GM18505 (cell line): ENCODE measurements around the gene DNAJC15.
A peak's percentile ranks its signal among the peaks of the same experiment; 100 is the strongest.
"Not testable (repeated sequence)": the region's sequence is repeated elsewhere in the genome, so short reads cannot be mapped to it uniquely, and the experiment has no call there.

Experiments
- ATAC-seq: cut with Tn5 transposase; IDR thresholded peaks from one replicate; pipeline ENCODE4 v1.9.1; 2021; ENCODE audit not compliant: unreplicated experiment
- POLR2A ChIP-seq: IDR thresholded peaks from 4 replicates; pipeline ENCODE4 v1.6.1; 2011; ENCODE audit warnings: borderline replicate concordance; ENCODE audit not compliant: insufficient read depth, insufficient read length; ENCODE audit errors: extremely low read depth

The DNAJC15 gene

DNA sequence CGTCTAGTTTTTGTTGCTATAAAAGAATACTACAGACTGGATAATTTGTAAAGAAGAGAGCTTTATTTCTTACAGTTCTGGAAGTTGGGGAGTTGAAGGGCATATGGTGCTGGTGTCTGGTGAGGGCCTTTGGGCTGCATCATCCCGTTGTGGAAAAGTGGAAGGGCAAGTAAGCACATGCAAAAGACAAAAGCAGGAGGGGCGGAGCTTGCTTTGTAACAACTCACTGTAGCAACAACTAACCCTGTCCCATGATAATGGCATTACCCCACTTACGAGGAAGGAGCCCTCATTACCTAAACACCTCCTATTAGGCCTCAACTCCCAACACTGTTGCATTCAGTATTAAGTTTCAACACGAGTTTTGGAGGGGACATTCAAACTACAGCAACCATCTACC, 7.2 kb upstream of the DNAJC15 start:
- no peak for ATAC-seq
- TF ChIP-seq POLR2A: no peak

- no peak for TF ChIP-seq POLR2A
- ATAC-seq: no peak
Measured at GRCh38 chr13:43019811-43020210, 3.6 kb upstream of the DNAJC15 start.

- TF ChIP-seq POLR2A: no peak
- no peak for ATAC-seq
Measured at GRCh38 chr13:43020794-43021193, 2.6 kb upstream of the DNAJC15 start.

DNA sequence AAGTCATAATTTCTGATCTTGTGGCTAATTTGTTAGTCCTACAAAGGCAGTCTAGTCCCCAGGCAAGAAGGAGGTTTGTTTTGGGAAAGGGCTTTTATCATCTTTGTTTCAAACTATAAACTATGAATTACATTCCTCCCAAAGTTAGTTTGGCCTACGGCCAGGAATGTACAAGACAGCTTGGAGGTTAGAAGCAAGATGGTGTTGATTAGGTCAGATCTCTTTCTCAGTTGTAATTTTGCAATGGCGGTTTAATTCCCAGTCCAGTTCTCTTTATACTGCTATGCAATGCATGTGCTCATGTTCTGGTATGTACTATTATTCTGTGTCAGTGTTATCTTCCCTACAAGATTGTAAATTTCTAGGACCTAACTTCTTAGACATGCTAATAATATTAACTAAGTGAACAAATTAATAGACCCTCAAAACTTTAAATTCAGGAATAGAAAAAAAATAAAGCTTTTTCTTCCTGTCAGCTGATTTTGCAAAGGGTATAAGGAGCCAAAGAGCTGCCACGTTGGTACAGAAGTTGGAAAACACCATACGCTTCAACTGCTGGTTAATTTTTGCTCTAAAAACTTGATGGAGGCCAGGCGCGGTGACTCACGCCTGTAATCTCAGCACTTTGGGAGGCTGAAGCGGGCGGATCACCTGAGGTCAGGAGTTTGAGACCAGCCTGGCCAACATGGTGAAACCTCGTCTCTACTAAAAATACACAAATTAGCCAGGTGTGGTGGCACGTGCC, 1.3 kb upstream of the DNAJC15 start:
- no peak for TF ChIP-seq POLR2A
- ATAC-seq: no peak

DNA sequence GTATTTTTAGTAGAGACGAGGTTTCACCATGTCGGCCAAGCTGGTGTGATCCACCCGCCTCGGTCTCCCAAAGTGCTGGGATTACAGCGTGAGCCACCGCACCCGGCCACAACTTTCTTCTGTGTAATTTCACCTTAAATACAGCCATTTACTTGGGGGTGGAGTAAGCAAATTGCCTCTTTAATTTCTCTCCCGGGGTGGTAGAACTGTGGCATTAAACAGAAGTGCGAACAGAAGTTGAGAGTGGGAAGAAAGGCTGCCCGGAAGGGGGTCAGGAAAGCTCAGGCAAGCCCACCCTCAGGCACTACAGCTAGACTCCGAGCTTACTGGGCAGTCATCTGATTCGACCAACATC, 475 bp upstream of the DNAJC15 start:
- no peak for TF ChIP-seq POLR2A
- no peak for ATAC-seq

- ATAC-seq: no peak
- TF ChIP-seq POLR2A: no peak
Measured at GRCh38 chr13:43026262-43026661, 2.9 kb downstream of the DNAJC15 start.

GRCh38 chr13:43030548-43030947, 7.2 kb downstream of the DNAJC15 start:
- no peak for ATAC-seq
- TF ChIP-seq POLR2A: no peak

DNA sequence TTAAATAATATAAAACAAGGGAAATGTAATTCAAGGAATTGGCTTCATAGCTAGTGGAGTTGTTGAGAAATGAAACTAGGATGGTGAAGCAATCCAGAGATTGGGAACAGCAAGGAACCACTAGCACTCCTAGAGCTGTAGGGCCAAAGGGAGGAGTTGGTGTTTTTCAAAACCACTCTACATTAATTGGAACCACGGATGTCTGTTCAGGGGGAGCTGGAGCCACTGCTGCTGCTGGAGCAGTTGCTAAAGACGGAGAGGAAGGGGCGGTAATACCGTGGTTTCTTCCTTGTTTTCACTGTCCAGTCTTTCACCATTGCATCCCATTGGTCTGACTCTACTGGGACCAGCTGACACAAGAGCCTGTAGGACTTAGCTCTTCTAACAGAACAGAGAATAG, 8.5 kb downstream of the DNAJC15 start:
- ATAC-seq: no peak
- no peak for TF ChIP-seq POLR2A

DNA sequence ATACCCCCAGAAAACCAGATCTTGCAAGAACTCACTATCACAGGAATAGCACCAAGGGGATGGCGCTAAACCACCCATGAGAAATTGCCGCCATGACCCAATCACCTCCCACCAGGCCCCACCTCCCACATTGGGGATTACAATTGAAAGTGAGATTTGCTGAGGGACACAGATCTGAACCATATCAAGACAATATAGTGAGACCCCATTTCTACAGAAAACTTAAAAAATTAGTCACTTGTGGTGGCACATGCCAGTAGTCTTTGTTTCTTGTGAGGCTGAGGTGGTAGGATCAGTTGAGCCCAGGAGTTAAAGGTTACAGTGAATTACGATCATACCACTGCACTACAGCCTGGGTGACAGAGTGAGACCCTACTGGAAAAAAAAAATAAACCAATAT, 9.7 kb downstream of the DNAJC15 start:
- ATAC-seq: no peak
- TF ChIP-seq POLR2A: no peak

DNA sequence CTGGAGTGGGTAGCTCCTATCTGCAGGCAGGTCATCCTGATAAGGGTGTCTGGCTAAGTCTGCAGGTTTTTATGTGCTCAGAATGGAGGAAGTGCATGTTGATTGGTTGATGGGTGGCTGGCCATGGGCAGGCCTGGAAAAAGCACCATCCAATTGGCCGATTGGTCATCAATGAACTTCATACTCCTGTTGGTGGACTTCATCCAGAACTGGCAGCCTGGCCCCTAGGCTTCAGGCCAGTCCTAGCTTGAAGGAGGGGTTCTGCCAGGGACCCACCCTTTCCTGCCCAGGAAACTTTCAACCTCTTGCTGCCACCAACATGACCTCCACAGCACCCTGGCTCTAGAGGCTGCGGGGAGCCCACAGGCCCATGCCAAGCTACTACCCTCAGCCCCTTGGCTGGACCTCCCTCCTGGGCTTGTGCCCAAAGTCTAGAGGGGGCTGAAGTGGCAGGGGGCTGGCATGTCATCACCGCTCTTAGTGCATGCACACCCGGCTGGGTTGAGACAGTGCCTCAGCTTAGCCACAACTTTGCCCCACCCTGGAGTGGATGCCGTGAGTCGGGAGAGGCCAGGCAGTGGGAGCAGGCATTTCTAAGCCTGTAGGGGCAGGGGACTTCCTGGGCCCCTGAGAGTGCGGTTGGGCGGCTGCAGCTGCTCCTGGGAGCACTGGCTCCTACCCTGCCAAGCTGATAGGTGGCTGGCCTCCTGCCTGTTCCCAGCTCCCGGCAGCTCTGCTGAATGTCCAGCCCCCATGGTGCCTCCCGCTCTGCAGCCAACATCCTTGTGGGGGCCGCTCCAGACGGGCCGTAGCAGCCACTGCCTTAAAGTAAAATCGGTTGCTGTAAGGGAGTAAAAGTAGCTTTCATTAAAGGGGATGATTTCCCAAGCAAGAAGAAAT, 13.2 kb downstream of the DNAJC15 start:
- no peak for TF ChIP-seq POLR2A
- no peak for ATAC-seq

GRCh38 chr13:43039966-43040365, 16.6 kb downstream of the DNAJC15 start:
- no peak for TF ChIP-seq POLR2A
- ATAC-seq: no peak

DNA sequence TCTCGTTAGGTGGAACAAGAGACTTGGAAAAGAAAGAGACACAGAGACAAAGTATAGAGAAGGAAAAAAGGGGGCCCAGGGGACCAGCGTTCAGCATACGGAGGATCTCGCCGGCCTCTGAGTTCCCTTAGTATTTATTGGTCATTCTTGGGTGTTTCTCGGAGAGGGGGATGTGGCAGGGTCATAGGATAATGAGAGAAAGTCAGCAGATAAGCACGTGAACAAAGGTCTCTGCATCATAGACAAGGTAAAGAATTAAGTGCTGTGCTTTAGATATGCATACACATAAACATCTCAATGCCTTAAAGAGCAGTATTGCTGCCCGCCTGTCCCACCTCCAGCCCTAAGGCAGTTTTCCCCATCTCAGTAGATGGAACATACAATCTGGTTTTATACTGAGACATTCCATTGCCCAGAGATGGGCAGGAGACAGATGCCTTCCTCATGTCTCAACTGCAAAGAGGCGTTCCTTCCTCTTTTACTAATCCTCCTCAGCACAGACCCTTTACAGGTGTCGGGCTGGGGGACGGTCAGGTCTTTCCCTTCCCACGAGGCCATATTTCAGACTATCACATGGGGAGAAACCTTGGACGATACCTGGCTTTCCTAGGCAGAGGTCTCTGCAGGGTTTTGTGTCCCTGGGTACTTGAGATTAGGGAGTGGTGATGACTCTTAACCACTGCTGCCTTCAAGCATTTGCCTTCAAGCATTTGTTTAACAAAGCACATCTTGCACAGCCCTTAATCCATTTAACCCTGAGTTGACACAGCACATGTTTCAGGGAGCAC, 17.4 kb downstream of the DNAJC15 start:
- ATAC-seq: not testable (repeated sequence)

GRCh38 chr13:43041369-43041921, 18.1 kb downstream of the DNAJC15 start:
- peak; percentile 49 for ATAC-seq

More at GRCh38 chr13:43041369-43041921, 18.1 kb downstream of the DNAJC15 start:
- no peak for TF ChIP-seq POLR2A
